SK-N-SH treated with all-trans-retinoic acid at 6 μM for 48 hours (cell line): ENCODE data around the gene MYH3.

Experiments
- ATAC-seq: fragments of 200-7000 bp; cut with Tn5 transposase; 3 replicates; pipeline ENCODE4 v1.9.1; 2020; ENCODE audit warnings: mild to moderate bottlenecking, moderate library complexity
- ARNTL ChIP-seq: fragments of 450-650 bp; formaldehyde crosslinking; IDR thresholded peaks from 2 replicates; pipeline ENCODE4 v1.5.0; 2020; ENCODE audit warnings: low read depth, mild to moderate bottlenecking, moderate library complexity, borderline replicate concordance
- BACH2 ChIP-seq: fragments of 250-450 bp; sonication (Bioruptor Pico); IDR thresholded peaks from 2 replicates; pipeline ENCODE4 v1.9.0; 2021; ENCODE audit warnings: mild to moderate bottlenecking, borderline replicate concordance
- ESRRG ChIP-seq: fragments of 250-450 bp; sonication (Bioruptor Pico); IDR thresholded peaks from 2 replicates; pipeline ENCODE4 v1.6.1; 2021; ENCODE audit warnings: mild to moderate bottlenecking
- GLIS3 ChIP-seq: fragments of 250-450 bp; sonication (Bioruptor Pico); IDR thresholded peaks from 2 replicates; pipeline ENCODE4 v1.5.0; 2020; ENCODE audit warnings: mild to moderate bottlenecking, moderate library complexity
- ISL1 ChIP-seq: fragments of 250-450 bp; sonication (Bioruptor Pico); IDR thresholded peaks from 2 replicates; pipeline ENCODE4 v2.1.2; 2022; ENCODE audit warnings: mild to moderate bottlenecking, moderate library complexity
- OSR1 ChIP-seq: fragments of 250-450 bp; sonication (Bioruptor Pico); IDR thresholded peaks from 2 replicates; pipeline ENCODE4 v1.8.0; 2022; ENCODE audit warnings: moderate library complexity, mild to moderate bottlenecking, inconsistent platforms
- PATZ1 ChIP-seq: fragments of 250-450 bp; sonication (Bioruptor Pico); IDR thresholded peaks from 2 replicates; pipeline ENCODE4 v1.8.0; 2020; ENCODE audit warnings: mild to moderate bottlenecking, moderate library complexity, borderline replicate concordance
- POU6F1 ChIP-seq: fragments of 250-450 bp; sonication (Bioruptor Pico); IDR thresholded peaks from 2 replicates; pipeline ENCODE4 v1.8.0; 2021; ENCODE audit warnings: low read depth, mild to moderate bottlenecking, moderate library complexity, borderline replicate concordance
- PPARA ChIP-seq: fragments of 250-450 bp; sonication (Bioruptor Pico); IDR thresholded peaks from 2 replicates; pipeline ENCODE4 v1.5.0; 2020; ENCODE audit warnings: mild to moderate bottlenecking, borderline replicate concordance
- RARB ChIP-seq: fragments of 250-450 bp; sonication (Bioruptor Pico); IDR thresholded peaks from 2 replicates; pipeline ENCODE4 v1.8.0; 2021; ENCODE audit warnings: mild to moderate bottlenecking, moderate library complexity
- SNAI2 ChIP-seq: fragments of 250-450 bp; sonication (Bioruptor Pico); IDR thresholded peaks from 2 replicates; pipeline ENCODE4 v1.5.0; 2020; ENCODE audit warnings: mild to moderate bottlenecking, moderate library complexity
- TCF4 ChIP-seq: fragments of 250-450 bp; sonication (Bioruptor Pico); IDR thresholded peaks from 2 replicates; pipeline ENCODE4 v1.8.0; 2021; ENCODE audit warnings: mild to moderate bottlenecking, moderate library complexity, borderline replicate concordance
- TOX ChIP-seq: fragments of 250-450 bp; sonication (Bioruptor Pico); IDR thresholded peaks from 2 replicates; pipeline ENCODE4 v1.8.0; 2021; ENCODE audit warnings: mild to moderate bottlenecking, moderate library complexity, borderline replicate concordance
- ZFP3 ChIP-seq: fragments of 250-450 bp; sonication (Bioruptor Pico); IDR thresholded peaks from 2 replicates; pipeline ENCODE4 v1.5.0; 2020; ENCODE audit warnings: mild to moderate bottlenecking, moderate library complexity
- ZFP30 ChIP-seq: fragments of 450-650 bp; formaldehyde crosslinking; IDR thresholded peaks from 2 replicates; pipeline ENCODE4 v1.5.0; 2022; ENCODE audit warnings: mild to moderate bottlenecking, moderate library complexity
- ZNF565 ChIP-seq: fragments of 450-650 bp; formaldehyde crosslinking; conservative IDR thresholded peaks from 2 replicates; pipeline ENCODE4 v1.5.0; 2020; ENCODE audit warnings: low read depth, mild to moderate bottlenecking, moderate library complexity
- ZNF8 ChIP-seq: fragments of 450-650 bp; formaldehyde crosslinking; IDR thresholded peaks from 2 replicates; pipeline ENCODE4 v1.5.0; 2020; ENCODE audit warnings: mild to moderate bottlenecking, moderate library complexity
- TF ChIP-seq, protein P1 (sequence below): fragments of 250-450 bp; sonication (Bioruptor Pico); IDR thresholded peaks from 2 replicates; pipeline ENCODE4 v1.5.0; 2020; ENCODE audit warnings: mild to moderate bottlenecking, moderate library complexity
- TF ChIP-seq, protein P2 (sequence below): fragments of 250-450 bp; sonication (Bioruptor Pico); IDR thresholded peaks from 2 replicates; pipeline ENCODE4 v1.5.1; 2020; ENCODE audit warnings: low read depth, mild to moderate bottlenecking, moderate library complexity

MYH3 gene

GRCh38 chr17:10657148-10657547 is at the start of gene MYH3:
TSS of gene MYH3 (minus strand) at chr17:10657309. CDS start at chr17:10655064, 2,245 bp downstream.
- ATAC-seq = no peak
- TF ChIP-seq ZNF565 (CRISPR knock-in tag) = no peak
- TF ChIP-seq, protein P1, sequence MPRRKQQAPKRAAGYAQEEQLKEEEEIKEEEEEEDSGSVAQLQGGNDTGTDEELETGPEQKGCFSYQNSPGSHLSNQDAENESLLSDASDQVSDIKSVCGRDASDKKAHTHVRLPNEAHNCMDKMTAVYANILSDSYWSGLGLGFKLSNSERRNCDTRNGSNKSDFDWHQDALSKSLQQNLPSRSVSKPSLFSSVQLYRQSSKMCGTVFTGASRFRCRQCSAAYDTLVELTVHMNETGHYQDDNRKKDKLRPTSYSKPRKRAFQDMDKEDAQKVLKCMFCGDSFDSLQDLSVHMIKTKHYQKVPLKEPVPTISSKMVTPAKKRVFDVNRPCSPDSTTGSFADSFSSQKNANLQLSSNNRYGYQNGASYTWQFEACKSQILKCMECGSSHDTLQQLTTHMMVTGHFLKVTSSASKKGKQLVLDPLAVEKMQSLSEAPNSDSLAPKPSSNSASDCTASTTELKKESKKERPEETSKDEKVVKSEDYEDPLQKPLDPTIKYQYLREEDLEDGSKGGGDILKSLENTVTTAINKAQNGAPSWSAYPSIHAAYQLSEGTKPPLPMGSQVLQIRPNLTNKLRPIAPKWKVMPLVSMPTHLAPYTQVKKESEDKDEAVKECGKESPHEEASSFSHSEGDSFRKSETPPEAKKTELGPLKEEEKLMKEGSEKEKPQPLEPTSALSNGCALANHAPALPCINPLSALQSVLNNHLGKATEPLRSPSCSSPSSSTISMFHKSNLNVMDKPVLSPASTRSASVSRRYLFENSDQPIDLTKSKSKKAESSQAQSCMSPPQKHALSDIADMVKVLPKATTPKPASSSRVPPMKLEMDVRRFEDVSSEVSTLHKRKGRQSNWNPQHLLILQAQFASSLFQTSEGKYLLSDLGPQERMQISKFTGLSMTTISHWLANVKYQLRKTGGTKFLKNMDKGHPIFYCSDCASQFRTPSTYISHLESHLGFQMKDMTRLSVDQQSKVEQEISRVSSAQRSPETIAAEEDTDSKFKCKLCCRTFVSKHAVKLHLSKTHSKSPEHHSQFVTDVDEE = no peak
- no peak for TF ChIP-seq PPARA
- no peak for TF ChIP-seq RARB
- TF ChIP-seq GLIS3 = no peak
- TF ChIP-seq TCF4 (CRISPR knock-in tag) = no peak
- no peak for TF ChIP-seq PATZ1 (CRISPR knock-in tag)
- TF ChIP-seq, protein P2, sequence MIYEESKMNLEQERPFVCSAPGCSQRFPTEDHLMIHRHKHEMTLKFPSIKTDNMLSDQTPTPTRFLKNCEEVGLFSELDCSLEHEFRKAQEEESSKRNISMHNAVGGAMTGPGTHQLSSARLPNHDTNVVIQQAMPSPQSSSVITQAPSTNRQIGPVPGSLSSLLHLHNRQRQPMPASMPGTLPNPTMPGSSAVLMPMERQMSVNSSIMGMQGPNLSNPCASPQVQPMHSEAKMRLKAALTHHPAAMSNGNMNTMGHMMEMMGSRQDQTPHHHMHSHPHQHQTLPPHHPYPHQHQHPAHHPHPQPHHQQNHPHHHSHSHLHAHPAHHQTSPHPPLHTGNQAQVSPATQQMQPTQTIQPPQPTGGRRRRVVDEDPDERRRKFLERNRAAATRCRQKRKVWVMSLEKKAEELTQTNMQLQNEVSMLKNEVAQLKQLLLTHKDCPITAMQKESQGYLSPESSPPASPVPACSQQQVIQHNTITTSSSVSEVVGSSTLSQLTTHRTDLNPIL (CRISPR knock-in tag) = no peak
- no peak for TF ChIP-seq SNAI2 (CRISPR knock-in tag)
- no peak for TF ChIP-seq TOX (CRISPR knock-in tag)
- no peak for TF ChIP-seq POU6F1 (CRISPR knock-in tag)

DNA sequence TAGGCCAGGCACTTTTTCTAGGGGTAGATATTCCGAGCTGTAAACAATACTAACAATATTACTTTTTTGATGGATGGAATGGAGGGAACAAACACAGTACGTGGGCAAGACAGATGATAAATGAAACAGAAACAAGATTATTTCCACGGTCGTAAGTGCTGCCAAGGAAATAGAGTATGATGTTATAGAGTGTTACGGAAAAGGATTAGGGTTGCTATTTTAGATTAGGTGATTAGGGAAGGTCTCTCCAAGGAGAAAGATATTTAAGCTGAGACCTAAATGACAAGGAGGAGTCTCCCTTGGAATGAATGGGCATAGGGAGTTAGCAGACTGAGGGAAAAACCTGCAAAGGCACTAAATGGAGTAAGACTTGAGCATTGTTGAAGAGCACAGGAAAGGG is 48.6 kb upstream of the MYH3 start:
- no peak for ATAC-seq
- no peak for TF ChIP-seq ISL1
- TF ChIP-seq SNAI2 (CRISPR knock-in tag) = no peak
- TF ChIP-seq PATZ1 (CRISPR knock-in tag) = no peak
- TF ChIP-seq, protein P2 (CRISPR knock-in tag) = no peak
- TF ChIP-seq, protein P1 = no peak
- no peak for TF ChIP-seq PPARA
- TF ChIP-seq BACH2 (CRISPR knock-in tag) = no peak
- no peak for TF ChIP-seq ARNTL (CRISPR knock-in tag)

- no peak for ATAC-seq
- TF ChIP-seq ESRRG (CRISPR knock-in tag) = no peak
- no peak for TF ChIP-seq PATZ1 (CRISPR knock-in tag)
- TF ChIP-seq GLIS3 = no peak
- TF ChIP-seq OSR1 (CRISPR knock-in tag) = no peak
- no peak for TF ChIP-seq ZFP30 (CRISPR knock-in tag)
- TF ChIP-seq BACH2 (CRISPR knock-in tag) = no peak
- TF ChIP-seq, protein P2 (CRISPR knock-in tag) = no peak
- no peak for TF ChIP-seq ISL1
- no peak for TF ChIP-seq ZFP3 (CRISPR knock-in tag)
- no peak for TF ChIP-seq TCF4 (CRISPR knock-in tag)
- no peak for TF ChIP-seq ZNF8 (CRISPR knock-in tag)
Observed at GRCh38 chr17:10702574-10702973, 45.5 kb upstream of the MYH3 start.
